ENCODE measurements around the gene C15orf62.

Gene C15orf62

GRCh38 chr15:40819048-40819447 lies 49.3 kb downstream of the C15orf62 start:
- DNase-seq (ENCODE audit: low read depth) = no peak

- no peak for DNase-seq (ENCODE audit: low read depth)
Observed at GRCh38 chr15:40821195-40821594, 51.4 kb downstream of the C15orf62 start.
